ENCODE data around the gene MGAT2.
"Not testable (repeated sequence)": the region's sequence is repeated elsewhere in the genome, so short reads cannot be mapped to it uniquely, and the experiment has no call there.

MGAT2 gene
- total RNA-seq: 108 to 120 reads per million in 2 donors

DNA sequence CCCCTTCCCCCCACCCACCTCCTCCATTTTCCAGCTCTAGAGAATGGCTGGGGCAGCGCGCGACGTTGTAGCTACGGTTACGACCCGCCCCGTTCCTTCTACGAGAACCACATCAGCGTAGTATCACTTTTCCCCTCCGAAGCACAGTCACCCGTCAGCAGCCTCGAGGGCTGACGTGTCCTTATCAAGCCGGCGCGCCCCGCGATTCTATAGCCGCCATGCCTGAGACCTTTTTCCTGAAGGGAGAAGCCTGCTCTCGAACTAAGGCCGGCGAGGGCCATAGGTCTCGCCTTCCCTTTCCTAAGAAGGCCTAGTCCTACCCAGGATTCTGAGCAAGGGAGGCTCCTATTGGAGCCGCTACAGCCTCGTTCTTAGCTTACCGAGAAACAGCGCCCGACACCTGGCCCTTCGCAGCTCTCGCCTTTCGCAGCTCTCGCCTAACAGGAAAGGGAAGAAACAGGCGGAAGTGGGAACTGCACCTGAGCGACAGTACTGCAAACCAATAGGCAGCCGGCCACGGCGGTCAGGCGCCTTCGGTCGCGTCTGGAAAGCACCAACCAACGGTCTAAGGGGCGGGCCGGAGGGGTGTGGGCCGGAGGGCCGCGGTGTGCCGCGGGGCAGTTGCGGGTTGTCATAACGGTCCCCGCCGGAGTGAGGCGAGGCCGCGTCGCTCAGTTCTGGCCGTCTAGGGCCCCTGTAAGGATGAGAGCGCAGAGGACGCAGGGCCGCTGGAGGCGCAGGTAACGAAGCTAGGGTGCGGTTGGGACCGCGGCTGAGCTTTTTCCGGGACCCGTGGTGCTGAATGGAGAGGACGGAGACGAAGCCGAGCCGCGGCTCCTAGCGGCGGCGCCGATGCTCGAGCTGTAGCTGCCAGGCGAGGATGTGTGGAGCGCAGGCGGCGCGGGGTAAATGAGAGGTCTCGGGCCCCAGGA lies at the start of gene MGAT2, which contains the start of gene RPL36AL:
Gene MGAT2 (plus strand): TSS at position 618 of the 932 bp plus-strand sequence. CDS start 470 bp downstream, outside the sequence.
Gene RPL36AL (minus strand): TSS at position 445 of the 932 bp plus-strand sequence. CDS start 1,522 bp downstream, outside the sequence.
- DNase-seq: peak; percentile 86

DNA sequence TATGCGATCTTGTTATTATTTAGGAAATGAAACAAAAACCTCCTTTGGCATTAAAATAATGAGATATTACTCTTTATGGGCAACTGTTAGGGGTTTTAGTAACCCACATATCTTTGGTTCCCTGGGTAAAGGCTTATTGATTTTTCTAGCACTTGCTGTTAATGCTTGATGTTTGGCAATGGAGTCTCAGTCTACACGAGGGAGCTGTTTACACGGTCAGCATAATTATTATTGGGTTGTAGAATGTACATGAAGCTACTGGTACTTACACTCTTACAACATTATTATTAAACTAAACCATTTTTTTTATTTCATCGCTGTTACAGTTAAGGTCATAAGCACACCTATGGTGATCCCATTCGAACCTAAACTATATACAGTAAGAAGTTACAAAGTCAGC lies 46.6 kb upstream of the MGAT2 start:
- no peak for DNase-seq

DNA sequence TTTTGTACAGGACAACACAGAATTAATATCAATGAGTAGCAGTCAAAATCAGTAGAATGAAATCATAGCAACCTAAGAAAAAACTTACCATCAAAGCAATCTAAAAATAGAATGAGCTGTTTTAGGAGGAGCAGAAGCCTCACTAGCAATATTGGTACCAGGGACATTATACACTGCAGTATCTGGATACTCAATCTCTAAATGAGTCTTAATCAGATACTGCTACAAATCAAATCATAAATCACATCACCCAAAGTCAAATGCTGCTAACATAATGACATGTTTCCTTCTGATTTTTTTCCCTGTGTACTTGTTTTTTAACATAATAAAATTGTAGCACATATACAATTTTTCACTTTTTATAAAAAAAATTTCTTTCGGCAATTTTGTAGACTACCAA lies 42.5 kb upstream of the MGAT2 start:
- no peak for DNase-seq

DNA sequence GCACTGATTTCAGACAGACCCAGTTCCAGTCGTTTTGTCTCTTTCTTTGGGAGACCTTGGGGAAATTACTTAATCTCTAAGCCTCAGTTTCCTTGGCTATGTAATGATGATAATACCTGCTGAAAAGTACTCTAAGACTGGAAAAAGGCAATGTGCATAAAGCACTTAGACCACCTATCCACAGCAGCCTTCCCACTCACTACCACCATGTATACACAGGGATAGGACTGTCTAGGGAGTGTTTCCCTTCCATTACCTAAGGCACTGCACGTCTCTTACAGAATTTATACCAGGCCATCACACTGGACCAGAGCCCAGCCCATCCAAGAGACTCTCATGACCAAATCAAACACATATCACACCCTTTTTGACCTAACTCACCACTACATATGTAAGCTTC lies 40.8 kb upstream of the MGAT2 start:
- DNase-seq: no peak

DNA sequence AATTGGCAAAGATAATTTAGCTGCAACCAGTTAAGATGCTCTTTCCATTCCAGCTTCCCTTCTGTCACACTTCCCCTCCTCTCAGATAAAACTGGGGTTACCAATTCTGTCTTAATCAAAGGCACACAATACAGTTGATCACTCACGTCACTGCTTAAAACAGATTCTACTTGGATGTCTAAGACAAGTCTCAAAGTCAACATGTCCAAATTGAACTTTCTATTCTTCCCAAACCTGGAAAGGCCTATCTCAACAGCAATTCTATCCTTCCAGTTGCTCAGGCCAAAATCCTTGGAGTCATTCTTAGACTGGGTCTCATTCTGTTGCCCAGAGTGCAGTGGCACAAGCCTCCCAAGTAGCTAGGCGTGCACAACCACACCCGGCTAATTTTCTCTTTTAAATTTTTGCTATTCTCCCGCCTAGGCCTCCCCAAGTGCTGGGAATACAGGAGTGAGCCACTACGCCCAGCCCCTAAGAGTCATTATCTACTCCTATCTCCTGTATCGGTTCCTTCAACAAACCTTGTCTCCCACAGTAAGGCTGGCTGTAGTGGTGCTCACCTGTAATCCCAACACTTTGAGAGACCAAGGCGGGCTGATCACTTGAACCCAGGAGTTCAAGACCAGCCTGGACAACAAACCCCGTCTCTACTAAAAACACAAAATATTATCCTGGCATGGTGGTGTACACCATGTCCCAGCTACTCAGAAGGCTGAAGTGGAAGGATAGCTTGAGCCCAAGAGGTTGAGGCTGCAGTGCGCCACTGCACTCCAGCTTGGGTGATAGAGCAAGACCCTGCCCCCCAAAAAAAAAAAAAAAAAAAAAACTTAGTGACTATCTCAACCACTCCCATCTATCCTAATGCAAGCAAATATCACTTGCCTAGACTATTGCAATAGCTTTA lies 39.1 kb upstream of the MGAT2 start:
- no peak for DNase-seq

DNA sequence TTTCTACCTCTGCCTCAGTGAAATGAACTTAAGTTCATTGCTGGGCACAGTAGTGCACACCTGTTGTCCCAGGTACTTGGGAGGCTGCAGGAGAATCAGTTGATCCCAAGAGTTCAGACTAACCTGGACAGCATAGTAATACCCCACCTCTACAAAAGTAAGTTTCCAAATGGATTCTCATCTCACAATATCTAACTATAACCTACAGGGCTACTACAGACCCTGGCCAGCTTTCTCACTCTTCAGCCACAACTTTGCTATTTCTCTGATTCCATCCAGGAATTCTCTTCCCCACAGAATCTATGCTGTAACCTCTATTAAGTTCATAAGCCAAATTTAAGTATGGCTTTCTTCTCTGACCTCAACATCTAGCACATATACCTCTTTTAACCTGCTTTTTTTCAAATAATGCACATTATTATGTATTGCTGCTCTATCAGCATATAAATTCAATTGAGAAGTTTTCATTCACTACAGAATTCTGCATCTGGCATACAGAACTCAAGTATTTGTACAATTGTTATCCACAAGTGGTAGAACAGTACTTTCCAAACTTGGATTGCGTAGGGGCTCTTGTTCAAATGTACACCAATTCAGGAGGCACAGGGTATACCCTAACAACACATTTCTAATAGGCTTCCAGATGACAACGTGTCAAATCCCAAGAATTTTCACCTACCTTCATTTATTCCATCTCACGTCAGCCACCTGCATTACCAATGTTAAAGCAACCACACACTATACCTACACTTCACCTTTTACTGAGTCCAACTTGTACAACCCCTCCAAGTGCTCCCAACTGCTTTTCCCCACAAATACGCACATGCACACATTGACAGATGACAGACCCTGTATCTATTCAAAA lies 38.3 kb upstream of the MGAT2 start:
- DNase-seq: no peak

DNA sequence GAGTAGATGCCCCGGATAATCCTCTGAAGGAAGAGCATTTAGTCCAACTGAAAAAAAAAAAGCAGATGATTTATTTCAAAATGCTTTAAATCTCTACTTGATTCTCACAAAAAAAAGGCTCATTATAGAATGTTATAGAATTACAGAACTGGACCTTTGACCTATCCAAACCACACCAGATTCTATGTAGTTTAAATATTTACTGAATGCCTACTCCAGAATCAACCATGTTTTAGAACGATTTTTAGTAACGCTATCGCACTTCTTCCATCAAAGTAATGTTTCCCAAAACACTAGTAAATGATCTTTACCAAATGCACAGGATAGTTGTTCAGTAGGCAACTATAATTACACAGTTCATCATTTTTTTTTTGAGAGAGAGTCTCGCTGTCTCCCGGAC lies 37.0 kb upstream of the MGAT2 start:
- no peak for DNase-seq

DNA sequence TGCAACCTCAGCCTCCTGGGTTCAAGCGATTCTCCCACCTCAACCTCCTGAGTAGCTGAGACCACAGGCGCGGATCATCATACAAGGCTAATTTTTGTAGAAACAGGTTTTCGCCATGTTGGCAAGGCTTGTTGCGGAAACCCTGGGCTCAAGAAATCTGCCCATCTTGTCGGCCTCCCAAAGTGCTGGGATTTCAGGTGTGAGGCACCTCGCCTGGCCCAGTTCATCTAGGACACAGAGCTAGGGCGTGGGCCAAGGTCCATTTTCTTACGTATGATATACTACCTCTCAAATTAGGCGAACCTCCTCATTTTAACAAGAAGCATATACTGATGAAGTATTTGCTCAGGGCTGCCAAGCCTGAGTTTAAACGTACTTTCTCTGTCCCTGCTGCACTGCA lies 36.5 kb upstream of the MGAT2 start:
- DNase-seq: no peak

DNA sequence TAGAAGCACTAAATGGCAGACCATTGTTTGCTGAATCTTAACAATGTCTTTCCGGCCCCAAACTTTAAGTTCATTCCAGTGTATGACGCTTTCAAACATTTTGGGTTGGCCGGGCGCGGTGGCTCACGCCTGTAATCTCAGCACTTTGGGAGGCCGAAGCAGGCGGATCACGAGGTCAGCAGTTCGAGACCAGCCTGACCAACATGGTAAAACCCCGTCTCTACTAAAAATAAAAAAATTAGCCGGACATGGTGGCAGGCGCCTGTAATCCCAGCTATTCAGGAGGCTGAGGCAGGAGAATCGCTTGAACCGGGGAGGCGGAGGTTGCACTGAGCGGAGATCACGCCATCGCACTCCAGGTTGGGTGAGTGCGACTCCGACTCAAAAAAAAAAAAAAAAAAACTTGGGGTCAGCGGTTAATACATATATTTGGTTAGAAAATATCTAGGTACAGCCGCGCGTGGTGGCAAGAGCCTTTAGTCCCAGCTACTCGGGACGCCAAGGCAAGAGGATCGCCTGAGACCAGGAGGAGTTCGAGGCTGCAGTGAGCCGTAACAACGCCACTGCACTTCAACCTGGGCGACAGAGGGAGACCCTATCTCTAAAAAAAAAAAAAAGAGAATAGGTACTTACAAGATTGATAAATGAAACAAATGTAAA lies 35.5 kb upstream of the MGAT2 start:
- not testable (repeated sequence) for DNase-seq

DNA sequence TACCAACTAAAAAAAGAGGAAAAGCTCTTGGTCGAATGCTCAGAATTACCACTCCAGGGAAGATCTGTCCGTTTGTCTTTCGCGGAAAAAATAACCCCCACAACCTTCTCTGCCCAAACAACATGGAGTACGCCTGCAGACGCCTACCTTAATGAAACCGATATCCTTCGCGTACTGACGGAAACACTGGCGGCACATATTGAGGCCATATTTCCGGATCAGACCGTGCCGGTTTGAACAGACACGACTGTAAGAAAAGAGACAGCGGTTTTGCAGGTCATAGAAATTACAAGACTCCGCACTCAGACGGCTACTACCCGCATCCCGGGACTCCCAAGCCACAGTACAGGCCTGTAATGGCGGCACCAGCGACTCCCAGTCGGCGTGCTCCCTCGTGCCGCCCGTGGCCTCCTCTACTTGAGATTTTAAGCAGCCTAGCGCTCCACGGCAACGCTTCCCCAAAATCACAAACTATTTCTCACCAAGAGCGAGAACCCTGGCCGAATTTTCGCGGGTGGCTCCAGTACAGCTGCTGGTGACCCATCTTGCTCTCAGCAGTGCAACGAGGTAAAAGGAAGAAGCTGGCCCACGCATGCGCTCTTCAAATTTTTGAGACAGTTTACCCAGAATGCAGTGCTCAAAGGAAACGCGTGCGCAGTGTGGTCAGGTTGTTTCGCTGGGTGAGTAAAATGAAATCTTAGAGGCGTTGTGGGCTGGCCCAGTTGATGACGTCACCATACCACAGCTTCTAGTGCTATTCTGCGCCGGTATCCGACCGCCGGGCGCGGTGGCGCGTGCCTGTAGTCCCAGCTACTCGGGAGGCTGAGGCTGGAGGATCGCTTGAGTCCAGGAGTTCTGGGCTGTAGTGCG lies 34.6 kb upstream of the MGAT2 start, which contains the start of gene RPS29:
Gene RPS29 (minus strand): TSS at position 578 of the 870 bp plus-strand sequence. CDS start 34 bp downstream, at position 544.
- peak; percentile 94 for DNase-seq

DNA sequence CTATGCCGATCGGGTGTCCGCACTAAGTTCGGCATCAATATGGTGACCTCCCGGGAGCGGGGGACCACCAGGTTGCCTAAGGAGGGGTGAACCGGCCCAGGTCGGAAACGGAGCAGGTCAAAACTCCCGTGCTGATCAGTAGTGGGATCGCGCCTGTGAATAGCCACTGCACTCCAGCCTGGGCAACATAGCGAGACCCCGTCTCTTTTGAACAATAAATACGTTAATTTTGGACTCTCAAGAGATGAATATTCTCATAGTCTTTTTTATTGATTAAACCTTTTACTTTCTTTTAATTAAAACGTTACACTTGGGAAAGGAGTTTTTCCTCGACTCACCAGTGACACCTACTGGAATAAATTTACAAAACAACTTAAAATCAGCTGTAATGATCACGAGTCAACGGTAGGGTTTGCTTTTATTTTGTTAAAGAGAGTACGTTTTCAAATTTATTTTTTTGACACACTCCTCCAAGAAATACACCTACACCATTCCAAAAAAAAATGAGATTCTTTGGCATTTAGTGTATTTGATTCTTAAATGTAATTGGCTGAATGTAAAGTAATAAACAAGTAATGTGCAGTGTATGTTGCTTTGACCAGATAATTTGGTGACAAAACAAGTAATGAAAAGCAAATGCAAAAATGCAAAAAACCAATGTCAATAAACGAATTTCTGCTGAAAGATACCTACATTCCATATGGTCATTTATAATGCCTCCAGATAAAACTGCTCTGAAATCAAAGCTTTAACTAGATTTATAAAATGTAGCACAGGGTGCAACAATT lies 33.7 kb upstream of the MGAT2 start:
- DNase-seq: peak; percentile 21

DNA sequence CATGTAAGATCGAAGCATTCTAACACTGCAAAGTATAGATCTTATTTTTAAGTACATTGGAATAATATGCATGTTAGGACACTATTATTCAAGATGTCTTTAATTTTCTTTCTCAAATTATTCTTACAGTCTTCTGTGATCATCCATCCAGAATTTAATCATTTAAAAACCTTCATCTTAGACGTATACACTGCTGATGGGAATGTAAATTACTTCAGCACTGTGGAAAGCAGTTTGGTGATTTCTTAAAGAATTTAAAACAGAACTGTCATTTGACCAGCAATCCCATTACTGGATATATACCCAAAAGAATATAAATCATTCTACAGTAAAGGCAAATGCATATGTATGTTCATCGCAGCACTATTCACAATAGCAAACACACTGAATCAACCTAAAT lies 31.2 kb upstream of the MGAT2 start:
- DNase-seq: no peak

DNA sequence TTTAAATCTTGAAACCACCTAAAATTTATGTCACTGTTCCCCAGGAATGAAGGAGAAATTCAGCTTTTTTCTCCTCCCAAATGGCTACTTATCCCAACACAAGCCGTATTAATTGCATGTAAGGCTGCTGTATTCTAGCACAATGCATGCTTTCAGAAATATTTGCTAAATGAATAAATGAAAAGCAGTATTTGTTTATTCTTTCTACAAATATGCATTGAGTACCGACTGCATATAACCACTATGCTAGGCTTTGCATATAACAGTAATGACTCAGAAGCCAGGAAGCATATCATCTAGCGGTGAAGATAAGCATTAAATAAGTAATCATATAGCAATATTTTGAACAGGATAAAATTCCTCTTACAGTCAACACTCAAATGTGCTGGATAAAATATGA lies 27.6 kb upstream of the MGAT2 start:
- no peak for DNase-seq

DNA sequence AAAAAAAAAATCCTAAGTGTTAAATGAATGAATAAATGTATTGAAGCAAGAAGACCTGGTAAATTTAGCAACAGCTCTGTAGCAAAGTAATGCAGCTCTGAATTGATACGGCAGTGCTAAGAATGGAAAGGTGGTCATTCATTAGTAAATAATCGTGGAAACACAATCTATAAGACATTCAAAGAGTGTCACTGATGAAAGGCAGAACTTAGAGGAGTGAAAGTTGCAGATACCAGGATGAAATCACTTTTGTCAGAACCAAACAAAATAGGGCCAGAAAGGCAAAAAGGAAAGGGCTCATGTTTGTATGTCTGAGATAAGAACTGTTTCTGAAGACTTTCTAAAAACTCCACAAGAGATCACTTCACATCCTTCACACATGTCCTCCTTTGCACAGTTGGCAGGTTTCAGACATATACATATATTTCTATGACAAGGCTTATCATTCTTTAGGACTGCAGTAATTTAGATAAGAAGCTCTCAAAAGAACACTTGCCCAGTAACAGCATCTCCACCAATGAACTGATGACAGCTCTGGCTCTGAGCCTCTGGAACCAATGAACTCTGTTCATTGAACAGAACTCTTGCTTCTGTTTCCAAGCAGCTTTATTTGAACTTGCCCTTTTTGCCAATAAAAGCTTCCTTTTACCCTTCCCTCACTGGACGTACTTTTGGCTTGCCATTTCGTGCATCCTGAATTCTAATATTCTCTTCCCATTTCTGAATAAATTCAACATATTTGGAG lies 26.1 kb upstream of the MGAT2 start:
- DNase-seq: no peak

DNA sequence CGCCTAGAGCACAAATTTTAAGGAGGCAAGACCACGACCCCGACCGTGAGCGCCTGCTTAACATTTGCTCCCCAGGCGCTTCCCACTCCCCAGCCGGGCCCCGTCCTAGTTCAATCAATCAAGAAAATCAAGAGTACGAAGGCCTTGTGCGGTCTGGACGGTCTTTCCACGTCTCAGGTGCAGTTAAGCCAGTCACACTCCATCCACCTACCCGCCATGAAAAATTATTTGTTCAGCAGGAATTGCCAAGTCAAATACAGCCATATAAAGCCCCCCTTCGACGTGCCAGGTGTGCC lies 22.5 kb upstream of the MGAT2 start:
- no peak for DNase-seq

DNA sequence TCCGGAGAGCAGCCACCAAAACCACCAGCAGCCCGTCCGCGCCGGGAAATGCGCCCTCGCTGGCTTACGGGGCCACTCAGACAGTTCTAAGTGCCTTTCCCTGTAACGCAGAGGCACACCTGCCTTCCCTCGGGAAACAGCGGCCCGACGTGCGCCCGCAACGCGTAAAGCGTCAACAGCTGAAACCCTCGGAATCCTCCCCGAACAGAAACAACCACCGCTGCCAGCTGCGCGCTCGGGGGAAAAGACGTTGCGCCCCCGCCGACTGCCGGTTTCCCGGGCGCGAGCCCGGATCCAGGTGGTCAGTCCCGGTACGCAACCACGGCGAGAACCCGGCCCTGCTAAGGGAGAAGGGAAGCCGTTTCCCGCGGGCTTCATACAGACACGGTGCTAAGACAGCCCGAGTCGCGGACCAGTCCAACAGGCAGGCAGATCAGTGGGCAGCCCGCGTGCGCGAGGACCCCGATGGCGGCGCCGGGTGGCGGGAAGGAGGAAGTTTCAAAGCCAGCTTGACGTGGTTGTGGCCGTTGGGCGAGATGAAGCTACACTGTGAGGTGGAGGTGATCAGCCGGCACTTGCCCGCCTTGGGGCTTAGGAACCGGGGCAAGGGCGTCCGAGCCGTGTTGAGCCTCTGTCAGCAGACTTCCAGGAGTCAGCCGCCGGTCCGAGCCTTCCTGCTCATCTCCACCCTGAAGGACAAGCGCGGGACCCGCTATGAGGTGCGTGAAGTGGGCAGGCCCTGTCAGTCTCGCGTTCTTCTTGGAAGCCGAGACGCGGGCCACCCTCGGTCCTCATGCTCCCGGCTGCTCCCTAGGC lies 21.9 kb upstream of the MGAT2 start, which contains the start of gene LRR1:
Gene LRR1 (plus strand): TSS at position 456 of the 816 bp plus-strand sequence. CDS start 81 bp downstream, at position 537.
- DNase-seq: peak; percentile 80

DNA sequence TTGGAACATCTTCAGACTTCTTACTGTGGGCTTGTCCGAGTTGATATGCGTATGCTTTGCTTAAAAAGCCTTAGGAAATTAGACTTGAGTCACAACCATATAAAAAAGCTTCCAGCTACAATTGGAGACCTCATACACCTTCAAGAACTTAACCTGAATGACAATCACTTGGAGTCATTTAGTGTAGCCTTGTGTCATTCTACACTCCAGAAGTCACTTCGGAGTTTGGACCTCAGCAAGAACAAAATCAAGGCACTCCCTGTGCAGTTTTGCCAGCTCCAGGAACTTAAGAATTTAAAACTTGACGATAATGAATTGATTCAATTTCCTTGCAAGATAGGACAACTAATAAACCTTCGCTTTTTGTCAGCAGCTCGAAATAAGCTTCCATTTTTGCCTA lies 13.0 kb upstream of the MGAT2 start:
- DNase-seq: no peak

DNA sequence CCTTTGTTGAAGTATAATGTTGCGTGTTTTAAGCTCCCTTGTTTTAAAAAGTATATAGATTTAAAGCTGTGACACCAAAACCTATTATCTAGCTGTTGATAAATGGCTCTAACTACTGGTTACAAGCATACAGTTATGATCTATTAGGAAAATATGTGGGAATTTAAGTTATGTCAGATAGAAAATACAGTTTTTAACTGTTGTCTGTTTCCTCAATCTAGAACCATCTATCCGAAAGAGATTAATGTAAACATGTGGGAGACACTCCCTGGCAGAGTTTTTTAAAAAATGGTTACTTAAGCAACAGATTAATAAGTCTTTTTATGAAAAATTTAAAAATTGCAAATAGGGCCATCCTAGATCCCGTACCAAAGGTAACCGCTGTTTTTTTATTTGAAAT lies 8.3 kb upstream of the MGAT2 start:
- no peak for DNase-seq
